AG04450 (cell line): ENCODE data around the gene OSBPL6. TPM values are rescaled to one million over a fixed set of nuclear protein-coding genes. Genes with fewer than 3 reads are reported as not detected.
"Not testable (repeated sequence)": the region's sequence is repeated elsewhere in the genome, so short reads cannot be mapped to it uniquely, and the experiment has no call there.

ENCODE experiments used
- CTCF ChIA-PET: fragments of 300-600, 350-600 bp; formaldehyde crosslinking; extraction: SDS; loops from one replicate; lab custom pipeline; 2022; ENCODE audit warnings: antibody characterized with exemption, inconsistent platforms; lab: Charles Lee
- POLR2A ChIA-PET: fragments of 350-600 bp; formaldehyde crosslinking; extraction: SDS; loops from one replicate; lab custom pipeline; 2021; ENCODE audit warnings: antibody characterized with exemption, inconsistent platforms; lab: Yijun Ruan, JAX
- DNase-seq: peaks from one replicate; pipeline ENCODE4 v3.0.0-alpha.2; 2011; ENCODE audit warnings: low read depth, low spot score
- H3K27ac ChIP-seq: one replicate; pipeline ENCODE4 v1.5.1; 2012; ENCODE audit warnings: low read depth, low read length, control low read depth
- H3K27me3 ChIP-seq: one replicate; pipeline ENCODE4 v1.6.0; 2012; ENCODE audit warnings: low read length; ENCODE audit not compliant: control insufficient read depth, insufficient read depth
- H3K4me3 ChIP-seq: 2 replicates; pipeline ENCODE4 v1.5.1; 2011; ENCODE audit warnings: mild to moderate bottlenecking, low read depth, low read length, control low read depth
- H3K9me3 ChIP-seq: 2 replicates; pipeline ENCODE4 v1.5.1; 2012; ENCODE audit warnings: low read length; ENCODE audit not compliant: control insufficient read depth, insufficient read depth
- CTCF ChIP-seq: IDR thresholded peaks from 2 replicates; pipeline ENCODE4 v1.5.1; 2011; ENCODE audit warnings: low read depth, low read length, control low read depth, inconsistent platforms
- polyA plus RNA-seq: library from polyadenylated mRNA; depleted of rRNA; stranded (reverse); fragments of >200 nt; gene quantifications from 2 replicates; pipeline ENCODE4 v1.2.3, GENCODE V29; 2011

OSBPL6 gene
- polyA plus RNA-seq, 1 experiment: 5.0 TPM

- no peak for DNase-seq
- POLR2A ChIA-PET: no interaction called here
Measured at GRCh38 chr2:178163911-178164310, 30.4 kb upstream of the OSBPL6 start.

GRCh38 chr2:178173657-178174056 is 20.7 kb upstream of the OSBPL6 start:
- no peaks in the 10 kb centered on the region for H3K9me3 ChIP-seq
- ChIA-PET CTCF (interaction anchor here (1.9 kb wide), 1 partner anchor 62 kb away, joined by 6 read pairs; the partner anchor contains the start of gene RBM45), POLR2A (no interaction called here)
- peaks cover 2% of the 10 kb centered on the region for H3K27me3 ChIP-seq
- no peak overlapping the region for H3K4me3 ChIP-seq
- no peak overlapping the region for H3K27ac ChIP-seq
- TF ChIP-seq CTCF: no peak
- DNase-seq: no peak

More at GRCh38 chr2:178163911-178164310, 30.4 kb upstream of the OSBPL6 start:
- H3K27ac ChIP-seq: no peak overlapping the region
- TF ChIP-seq CTCF: no peak
- CTCF ChIA-PET: no interaction called here
- no peaks in the 10 kb centered on the region for H3K27me3 ChIP-seq
- no peak overlapping the region for H3K4me3 ChIP-seq
- no peaks in the 10 kb centered on the region for H3K9me3 ChIP-seq

DNA sequence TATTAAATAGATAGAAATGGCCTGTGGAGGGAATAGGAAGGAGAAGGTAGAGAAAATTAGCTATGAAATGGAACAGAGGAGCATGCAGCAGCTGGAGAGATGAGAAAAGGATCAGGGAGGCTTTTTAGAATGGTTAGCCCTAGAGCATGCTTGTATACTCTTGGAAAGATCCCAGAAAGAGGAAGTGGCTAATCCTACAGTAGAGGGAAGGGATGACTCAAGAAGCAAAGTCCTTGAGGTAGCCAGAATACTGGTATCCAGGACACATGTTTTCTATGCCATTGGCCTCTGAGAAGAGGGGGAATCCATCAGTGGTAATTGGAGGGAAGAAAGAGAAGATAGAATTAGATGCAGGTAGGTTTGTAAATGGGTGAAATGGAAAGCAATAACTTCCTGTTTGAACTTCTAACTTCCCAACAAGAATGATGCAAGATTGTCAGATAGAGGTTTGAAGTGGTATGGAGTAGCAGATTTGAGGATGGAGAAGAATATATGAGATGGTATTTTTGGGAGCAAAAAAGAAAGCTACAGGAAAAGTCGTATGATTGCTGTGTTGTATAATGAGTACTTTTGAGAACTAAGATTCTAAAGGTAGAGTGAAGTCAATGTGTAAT is 17.1 kb upstream of the OSBPL6 start:
- ChIA-PET POLR2A (no interaction called here), CTCF (interaction anchor here (1.0 kb wide), 1 partner anchor 46 kb away, joined by 3 read pairs; no protein-coding TSS in a partner anchor)
- Histone ChIP-seq H3K9me3 (no peaks in the 10 kb centered on the region), H3K27ac (no peak overlapping the region), H3K4me3 (no peak overlapping the region), H3K27me3 (peaks cover 2% of the 10 kb centered on the region)
- TF ChIP-seq CTCF: no peak
- no peak for DNase-seq

- H3K27me3 ChIP-seq, CTCF ChIA-PET, POLR2A ChIA-PET, H3K27ac ChIP-seq, DNase-seq, H3K4me3 ChIP-seq, H3K9me3 ChIP-seq: not testable (repeated sequence)
Measured at GRCh38 chr2:178180648-178181047, 13.7 kb upstream of the OSBPL6 start.

DNA sequence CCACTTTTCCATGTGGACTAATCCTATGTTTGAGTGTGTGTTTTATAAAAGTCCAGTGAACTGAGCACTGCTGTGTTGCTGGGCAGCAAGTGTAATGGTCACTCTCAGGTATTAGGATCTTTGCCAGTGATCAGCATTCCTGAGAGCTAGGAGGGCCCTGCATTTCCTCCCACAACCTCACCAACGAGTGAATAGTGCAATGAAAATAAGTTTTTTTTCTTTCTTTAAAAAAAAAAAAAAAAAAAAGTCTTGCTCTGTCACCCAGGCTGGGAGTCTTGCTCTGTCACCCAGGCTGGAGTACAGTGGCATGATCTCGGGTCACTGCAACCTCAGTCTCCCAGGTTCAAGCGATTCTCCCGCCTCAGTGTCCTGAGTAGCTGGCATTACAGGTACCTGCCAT is 6.5 kb upstream of the OSBPL6 start:
- POLR2A ChIA-PET: no interaction called here
- no peaks in the 10 kb centered on the region for H3K9me3 ChIP-seq
- TF ChIP-seq CTCF: no peak
- CTCF ChIA-PET: interaction anchor here (1.6 kb wide), 1 partner anchor 26 kb away, joined by 6 read pairs; no protein-coding TSS in a partner anchor
- H3K4me3 ChIP-seq: no peak overlapping the region
- no peaks in the 10 kb centered on the region for H3K27me3 ChIP-seq
- H3K27ac ChIP-seq: no peak overlapping the region
- DNase-seq: no peak
